Measurements from ENCODE around the gene LMAN2. TPM values are rescaled to one million over a fixed set of nuclear protein-coding genes. Genes with fewer than 3 reads are reported as not detected.

The LMAN2 gene
- polyA plus RNA-seq, 1 experiment, result 150 TPM

- no peak within 1 kb of the TSS for H3K27ac ChIP-seq (ENCODE audit: low read depth, low read length)
- H3K9me3 ChIP-seq (ENCODE audit: control insufficient read depth, insufficient read depth, low read length), result no peaks in the 10 kb centered on the region; the same call in 1 of the 2 replicates
- TF ChIP-seq, protein P1, sequence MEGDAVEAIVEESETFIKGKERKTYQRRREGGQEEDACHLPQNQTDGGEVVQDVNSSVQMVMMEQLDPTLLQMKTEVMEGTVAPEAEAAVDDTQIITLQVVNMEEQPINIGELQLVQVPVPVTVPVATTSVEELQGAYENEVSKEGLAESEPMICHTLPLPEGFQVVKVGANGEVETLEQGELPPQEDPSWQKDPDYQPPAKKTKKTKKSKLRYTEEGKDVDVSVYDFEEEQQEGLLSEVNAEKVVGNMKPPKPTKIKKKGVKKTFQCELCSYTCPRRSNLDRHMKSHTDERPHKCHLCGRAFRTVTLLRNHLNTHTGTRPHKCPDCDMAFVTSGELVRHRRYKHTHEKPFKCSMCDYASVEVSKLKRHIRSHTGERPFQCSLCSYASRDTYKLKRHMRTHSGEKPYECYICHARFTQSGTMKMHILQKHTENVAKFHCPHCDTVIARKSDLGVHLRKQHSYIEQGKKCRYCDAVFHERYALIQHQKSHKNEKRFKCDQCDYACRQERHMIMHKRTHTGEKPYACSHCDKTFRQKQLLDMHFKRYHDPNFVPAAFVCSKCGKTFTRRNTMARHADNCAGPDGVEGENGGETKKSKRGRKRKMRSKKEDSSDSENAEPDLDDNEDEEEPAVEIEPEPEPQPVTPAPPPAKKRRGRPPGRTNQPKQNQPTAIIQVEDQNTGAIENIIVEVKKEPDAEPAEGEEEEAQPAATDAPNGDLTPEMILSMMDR (IDR thresholded peaks at IDR 0.05; ENCODE audit: low read depth, low read length), result no peak
- ChIA-PET POLR2A (interaction anchor here (1.0 kb wide), 1 partner anchor 21 kb away, joined by 3 read pairs; no protein-coding TSS in a partner anchor), CTCF (interaction anchor here (1.0 kb wide), 1 partner anchor 46 kb away, joined by 4 read pairs; no protein-coding TSS in a partner anchor)
- H3K27me3 ChIP-seq (ENCODE audit: control insufficient read depth, insufficient read depth, low read length), result peaks cover 15% of the 10 kb centered on the region
- DNase-seq (ENCODE audit: low read depth, low spot score), result no peak
- H3K4me3 ChIP-seq (ENCODE audit: low read depth, low read length), result no peak within 1 kb of the TSS
Measured at GRCh38 chr5:177357459-177358351, 6.2 kb upstream of the LMAN2 start, which contains the start of gene RGS14. Gene RGS14 (plus strand): TSS chr5:177357924. CDS start chr5:177358025, 101 bp downstream.

DNA sequence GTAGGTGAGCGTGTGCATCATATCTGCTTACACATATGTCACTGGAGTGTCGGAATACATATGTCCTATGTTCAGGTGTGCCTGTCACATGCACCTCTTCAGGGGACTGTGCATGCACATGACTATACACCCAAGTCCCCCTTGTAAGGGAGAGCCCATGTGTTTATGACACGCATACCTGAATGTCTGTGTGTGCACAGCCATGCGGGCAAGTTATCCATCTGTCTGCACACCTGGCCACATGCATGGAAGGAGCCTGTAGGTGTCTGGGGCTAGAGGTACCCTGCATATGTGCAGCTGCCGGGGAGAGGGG is 5.6 kb upstream of the LMAN2 start:
- ChIA-PET CTCF (interaction anchor here (1.0 kb wide), 2 partner anchors 14 to 47 kb away, joined by 4 to 5 read pairs; no protein-coding TSS in a partner anchor), POLR2A (no interaction called here)
- H3K27me3 ChIP-seq (ENCODE audit: control insufficient read depth, insufficient read depth, low read length), result peaks cover 15% of the 10 kb centered on the region
- H3K4me3 ChIP-seq (ENCODE audit: low read depth, low read length), result no peak overlapping the region
- H3K9me3 ChIP-seq (ENCODE audit: control insufficient read depth, insufficient read depth, low read length), result no peaks in the 10 kb centered on the region; the same call in 1 of the 2 replicates
- no peak for DNase-seq (ENCODE audit: low read depth, low spot score)
- H3K27ac ChIP-seq (ENCODE audit: low read depth, low read length), result no peak overlapping the region
- TF ChIP-seq, protein P1 (IDR thresholded peaks at IDR 0.05; ENCODE audit: low read depth, low read length), result no peak

- CTCF ChIA-PET, result interaction anchor here (0.6 to 1.0 kb wide), 3 partner anchors 14 to 141 kb away, joined by 4 to 5 read pairs (median 4); partner anchors contain the start of gene PDLIM7
- DNase-seq (ENCODE audit: low read depth, low spot score), result no peak
- TF ChIP-seq, protein P1 (IDR thresholded peaks at IDR 0.05; ENCODE audit: low read depth, low read length), result no peak
- Histone ChIP-seq H3K4me3 (ENCODE audit: low read depth, low read length) (no peak overlapping the region), H3K27ac (ENCODE audit: low read depth, low read length) (no peak overlapping the region), H3K27me3 (ENCODE audit: control insufficient read depth, insufficient read depth, low read length) (peaks cover 15% of the 10 kb centered on the region), H3K9me3 (ENCODE audit: control insufficient read depth, insufficient read depth, low read length) (no peaks in the 10 kb centered on the region; the same call in 1 of the 2 replicates)
- POLR2A ChIA-PET, result interaction anchor here (0.7 kb wide), 1 partner anchor 38 kb away, joined by 6 read pairs; no protein-coding TSS in a partner anchor
Measured at GRCh38 chr5:177356746-177357145, 5.3 kb upstream of the LMAN2 start.

DNA sequence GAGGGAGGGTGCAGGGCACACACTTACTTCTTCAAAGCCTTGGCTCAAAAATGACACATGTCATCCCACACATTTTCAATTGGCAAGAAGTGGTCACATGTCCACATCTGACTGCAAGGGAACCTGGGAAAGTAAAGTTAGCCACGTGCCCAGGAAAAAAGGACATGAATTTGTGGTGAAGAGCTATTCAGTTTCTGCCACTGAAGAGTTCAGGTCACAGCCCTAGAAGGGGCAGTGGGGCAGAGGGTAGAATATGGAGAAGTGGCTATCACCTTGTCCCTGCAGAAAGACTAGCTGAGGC is 4.3 kb upstream of the LMAN2 start:
- TF ChIP-seq, protein P1 (IDR thresholded peaks at IDR 0.05; ENCODE audit: low read depth, low read length), result no peak
- Histone ChIP-seq H3K27ac (ENCODE audit: low read depth, low read length) (no peak overlapping the region), H3K27me3 (ENCODE audit: control insufficient read depth, insufficient read depth, low read length) (peaks cover 10% of the 10 kb centered on the region), H3K9me3 (ENCODE audit: control insufficient read depth, insufficient read depth, low read length) (no peaks in the 10 kb centered on the region; the same call in 1 of the 2 replicates), H3K4me3 (ENCODE audit: low read depth, low read length) (no peak overlapping the region)
- DNase-seq (ENCODE audit: low read depth, low spot score), result no peak
- ChIA-PET CTCF (interaction anchor here (0.9 kb wide), 1 partner anchor 244 kb away, joined by 3 read pairs; no protein-coding TSS in a partner anchor), POLR2A (no interaction called here)

Data from AG04450 (cell line).